ENCODE results near the gene ZNF222. TPM values are rescaled to one million over a fixed set of nuclear protein-coding genes. Genes with fewer than 3 reads are reported as not detected.

The ZNF222 gene
- total RNA-seq, 2 experiments from 2014 or later: 0.74 to 1.1 TPM

DNA sequence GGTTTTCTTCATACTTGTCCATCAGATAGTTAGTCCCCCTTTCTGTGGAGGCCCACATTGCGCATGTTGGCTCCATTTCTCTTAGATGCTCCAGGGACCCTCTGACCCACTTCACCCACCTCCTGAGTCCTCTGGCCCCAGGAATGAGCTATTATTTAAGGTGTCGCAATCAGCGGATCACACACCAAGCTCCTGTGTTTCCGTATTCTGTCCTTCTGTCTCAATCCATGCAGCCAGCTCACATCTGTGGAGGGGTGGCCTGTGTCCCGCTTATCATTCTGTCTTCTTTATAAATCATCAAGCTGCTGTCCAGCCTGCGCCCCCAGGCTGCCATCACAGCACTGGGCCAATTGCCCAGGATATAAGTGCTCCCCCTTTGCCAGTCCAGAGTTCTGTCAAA lies 17.7 kb upstream of the ZNF222 start:
- no peak overlapping the region for H3K4me3 Mint-ChIP-seq
- H3K9me3 Mint-ChIP-seq: peaks cover 57% of the 10 kb centered on the region
- intact Hi-C loops (cut with micrococcal nuclease): loop anchor here (10.0 kb wide), 1 partner anchor 157 kb away; the partner anchor contains the start of gene ZNF226
- H3K27ac Mint-ChIP-seq: no peak overlapping the region
- CTCF ChIA-PET: no interaction called here
- H3K4me1 Mint-ChIP-seq (ENCODE audit: low read depth): peaks cover 6% of the 10 kb centered on the region
- no peaks in the 10 kb centered on the region for H3K27me3 Mint-ChIP-seq (ENCODE audit: low read depth)
- H3K36me3 Mint-ChIP-seq (ENCODE audit: low read depth): peaks cover 67% of the 10 kb centered on the region
- DNase-seq: no peak

- H3K36me3 Mint-ChIP-seq (ENCODE audit: low read depth): peaks cover 69% of the 10 kb centered on the region
Observed at GRCh38 chr19:44010468-44010867, 14.7 kb upstream of the ZNF222 start.

DNA sequence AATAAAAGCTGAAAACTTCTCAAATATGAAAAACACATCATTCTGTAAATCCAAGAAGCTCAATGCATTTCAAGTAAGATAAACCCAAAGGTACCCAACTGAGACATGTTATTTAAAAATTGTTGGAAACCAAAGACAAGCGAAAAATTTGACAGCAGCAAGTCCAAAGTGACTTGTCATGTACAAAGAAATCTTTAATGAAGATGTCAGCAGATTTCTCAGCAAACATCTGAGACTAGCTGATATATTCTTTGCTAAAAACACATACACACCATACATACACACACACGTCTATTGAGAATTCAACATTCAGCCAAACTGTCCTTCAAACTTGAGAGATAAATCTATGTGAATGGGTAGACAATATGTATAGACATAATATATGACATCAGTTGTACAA lies 5.7 kb upstream of the ZNF222 start:
- no peak overlapping the region for H3K27ac Mint-ChIP-seq
- intact Hi-C loops (cut with micrococcal nuclease): no loop called here
- H3K4me1 Mint-ChIP-seq (ENCODE audit: low read depth): no peaks in the 10 kb centered on the region
- DNase-seq: no peak
- H3K9me3 Mint-ChIP-seq: peaks cover 19% of the 10 kb centered on the region
- no peaks in the 10 kb centered on the region for H3K36me3 Mint-ChIP-seq (ENCODE audit: low read depth)
- H3K27me3 Mint-ChIP-seq (ENCODE audit: low read depth): no peaks in the 10 kb centered on the region
- H3K4me3 Mint-ChIP-seq: no peak overlapping the region
- CTCF ChIA-PET: no interaction called here

More at GRCh38 chr19:44010468-44010867, 14.7 kb upstream of the ZNF222 start:
- Mint-ChIP-seq H3K27ac (no peak overlapping the region), H3K9me3 (peaks cover 77% of the 10 kb centered on the region), H3K4me1 (ENCODE audit: low read depth) (no peaks in the 10 kb centered on the region), H3K27me3 (ENCODE audit: low read depth) (no peaks in the 10 kb centered on the region), H3K4me3 (no peak overlapping the region)
- no peak for DNase-seq
- CTCF ChIA-PET: interaction anchor here (0.6 kb wide), 1 partner anchor 828 kb away, joined by 4 read pairs; no protein-coding TSS in a partner anchor
- intact Hi-C loops (cut with micrococcal nuclease): no loop called here

GRCh38 chr19:44021221-44021620 lies 4.0 kb upstream of the ZNF222 start:
- no peaks in the 10 kb centered on the region for H3K27me3 Mint-ChIP-seq (ENCODE audit: low read depth)
- H3K9me3 Mint-ChIP-seq: peaks cover 13% of the 10 kb centered on the region
- H3K27ac Mint-ChIP-seq: no peak overlapping the region
- intact Hi-C loops (cut with micrococcal nuclease): no loop called here
- DNase-seq: no peak
- H3K4me3 Mint-ChIP-seq: no peak overlapping the region
- peaks cover 6% of the 10 kb centered on the region for H3K36me3 Mint-ChIP-seq (ENCODE audit: low read depth)
- CTCF ChIA-PET: no interaction called here
- H3K4me1 Mint-ChIP-seq (ENCODE audit: low read depth): peaks cover 15% of the 10 kb centered on the region

GRCh38 chr19:44024900-44025216 lies 321 bp upstream of the ZNF222 start:
- peak overlapping the region; percentile 87 for H3K4me3 Mint-ChIP-seq
- H3K36me3 Mint-ChIP-seq (ENCODE audit: low read depth): peaks cover 36% of the 10 kb centered on the region
- peaks cover 15% of the 10 kb centered on the region for H3K4me1 Mint-ChIP-seq (ENCODE audit: low read depth)
- H3K27ac Mint-ChIP-seq: no peak overlapping the region
- CTCF ChIA-PET: interaction anchor here (0.9 kb wide), 1 partner anchor 21 kb away, joined by 5 read pairs; no protein-coding TSS in a partner anchor
- intact Hi-C loops (cut with micrococcal nuclease): loop anchor here (1.0 to 2.0 kb wide), 3 partner anchors 23 to 41 kb away; partner anchors contain the start of genes ZNF155 and ZNF230
- H3K27me3 Mint-ChIP-seq (ENCODE audit: low read depth): no peaks in the 10 kb centered on the region
- DNase-seq: no peak
- H3K9me3 Mint-ChIP-seq: peaks cover 20% of the 10 kb centered on the region

DNA sequence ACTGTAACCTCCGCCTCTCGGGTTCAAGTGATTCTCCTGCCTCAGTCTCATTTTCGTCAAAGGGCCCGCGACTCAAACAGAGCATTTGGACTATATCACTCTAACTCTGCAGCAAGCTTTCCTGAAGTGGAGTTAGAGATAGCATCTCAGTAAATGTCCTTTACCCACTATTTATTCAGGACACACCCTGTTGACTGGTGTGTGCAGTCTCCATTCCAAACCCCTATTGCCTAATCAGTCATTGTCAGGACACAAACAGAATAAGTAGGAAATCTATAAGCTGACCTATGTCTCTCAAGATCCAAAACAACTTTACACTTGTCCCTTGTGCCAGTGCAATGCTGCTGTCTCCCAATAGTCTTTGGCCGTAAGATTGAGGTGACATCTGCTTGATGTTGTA lies 1.4 kb downstream of the ZNF222 start:
- H3K27ac Mint-ChIP-seq: no peak overlapping the region
- no peak for DNase-seq
- H3K27me3 Mint-ChIP-seq (ENCODE audit: low read depth): no peaks in the 10 kb centered on the region
- peaks cover 32% of the 10 kb centered on the region for H3K9me3 Mint-ChIP-seq
- CTCF ChIA-PET: no interaction called here
- peaks cover 53% of the 10 kb centered on the region for H3K36me3 Mint-ChIP-seq (ENCODE audit: low read depth)
- intact Hi-C loops (cut with micrococcal nuclease): no loop called here
- H3K4me1 Mint-ChIP-seq (ENCODE audit: low read depth): peaks cover 15% of the 10 kb centered on the region
- H3K4me3 Mint-ChIP-seq: no peak overlapping the region

DNA sequence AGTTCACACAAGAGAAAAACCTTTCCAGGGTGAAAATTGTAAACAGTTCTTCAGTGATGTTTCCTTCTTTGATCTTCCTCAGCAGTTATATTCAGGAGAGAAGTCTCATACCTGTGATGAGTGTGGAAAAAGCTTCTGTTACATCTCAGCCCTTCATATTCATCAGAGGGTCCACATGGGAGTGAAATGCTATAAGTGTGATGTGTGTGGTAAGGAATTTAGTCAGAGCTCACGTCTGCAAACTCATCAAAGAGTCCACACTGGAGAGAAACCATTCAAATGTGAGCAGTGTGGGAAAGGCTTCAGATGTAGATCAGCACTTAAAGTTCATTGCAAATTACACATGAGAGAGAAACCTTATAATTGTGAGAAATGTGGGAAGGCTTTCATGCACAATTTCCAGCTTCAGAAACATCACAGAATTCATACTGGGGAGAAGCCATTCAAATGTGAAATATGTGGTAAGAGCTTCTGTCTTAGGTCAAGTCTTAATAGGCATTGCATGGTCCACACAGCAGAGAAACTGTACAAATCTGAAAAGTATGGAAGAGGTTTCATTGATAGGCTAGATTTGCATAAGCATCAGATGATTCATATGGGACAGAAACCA lies 6.9 kb downstream of the ZNF222 start:
- Mint-ChIP-seq H3K27me3 (ENCODE audit: low read depth) (no peaks in the 10 kb centered on the region), H3K4me3 (no peak overlapping the region), H3K9me3 (peaks cover 64% of the 10 kb centered on the region), H3K4me1 (ENCODE audit: low read depth) (no peaks in the 10 kb centered on the region), H3K27ac (no peak overlapping the region), H3K36me3 (ENCODE audit: low read depth) (peaks cover 63% of the 10 kb centered on the region)
- intact Hi-C loops (cut with micrococcal nuclease): no loop called here
- DNase-seq: no peak
- CTCF ChIA-PET: no interaction called here

- Mint-ChIP-seq H3K27ac (no peak overlapping the region), H3K4me1 (ENCODE audit: low read depth) (no peaks in the 10 kb centered on the region), H3K36me3 (ENCODE audit: low read depth) (peaks cover 2% of the 10 kb centered on the region), H3K4me3 (no peak overlapping the region), H3K27me3 (ENCODE audit: low read depth) (peaks cover 8% of the 10 kb centered on the region), H3K9me3 (peaks cover 35% of the 10 kb centered on the region)
- DNase-seq: no peak
- intact Hi-C loops (cut with micrococcal nuclease): no loop called here
- CTCF ChIA-PET: no interaction called here
Observed at GRCh38 chr19:44042147-44042546, 17.0 kb downstream of the ZNF222 start.

DNA sequence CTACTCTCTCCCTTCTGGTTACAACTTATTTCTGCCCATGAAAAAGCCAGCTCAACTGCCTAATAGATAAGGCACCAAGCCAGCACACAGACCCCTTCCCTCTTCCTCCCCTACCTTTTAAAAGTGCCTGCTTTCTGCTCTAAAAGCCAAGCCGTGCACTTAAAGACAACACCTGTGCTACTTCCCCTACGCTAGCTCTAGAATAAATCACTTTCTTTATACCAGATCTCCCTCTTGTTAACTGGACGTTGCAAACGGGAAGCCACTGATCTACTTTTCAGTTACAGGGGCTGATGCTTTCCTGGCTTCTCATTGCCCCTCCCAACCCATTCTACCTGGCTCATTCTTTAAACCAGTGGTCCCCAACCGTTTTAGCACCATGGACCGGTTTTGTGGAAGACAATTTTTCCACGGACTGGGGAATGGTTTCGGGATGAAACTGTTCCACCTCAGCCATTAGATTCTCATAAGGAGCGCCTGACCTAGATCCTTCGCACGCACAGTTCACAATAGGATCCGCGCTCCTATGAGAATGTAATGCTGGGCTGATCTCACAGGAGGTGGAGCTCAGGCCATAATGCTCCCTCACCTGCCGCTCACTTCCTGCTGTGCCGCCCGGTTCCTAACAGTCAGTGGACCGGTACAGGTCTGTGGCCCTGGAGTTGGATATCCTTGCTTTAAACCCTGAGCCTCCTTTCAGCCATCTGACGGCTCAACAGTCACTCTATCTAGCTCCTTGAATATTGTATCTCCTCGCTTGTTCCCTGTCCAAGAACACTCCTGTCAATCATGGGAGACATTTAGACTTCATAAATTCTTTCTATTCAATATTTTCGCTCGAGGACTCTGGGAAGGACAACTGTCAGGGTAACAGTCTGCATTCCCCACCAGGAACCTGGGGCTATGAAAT lies 25.8 kb downstream of the ZNF222 start:
- Mint-ChIP-seq H3K9me3 (peaks cover 17% of the 10 kb centered on the region), H3K27me3 (ENCODE audit: low read depth) (no peaks in the 10 kb centered on the region), H3K27ac (peak overlapping the region; percentile 73), H3K4me1 (ENCODE audit: low read depth) (peaks cover 18% of the 10 kb centered on the region), H3K4me3 (peak overlapping the region; percentile 82), H3K36me3 (ENCODE audit: low read depth) (peaks cover 21% of the 10 kb centered on the region)
- intact Hi-C loops (cut with micrococcal nuclease): loop anchor here (2.0 kb wide), 1 partner anchor 26 kb away; the partner anchor contains the start of gene ZNF222
- peak; percentile 50 for DNase-seq
- CTCF ChIA-PET: interaction anchor here (0.6 kb wide), 1 partner anchor 456 kb away, joined by 5 read pairs; no protein-coding TSS in a partner anchor

DNA sequence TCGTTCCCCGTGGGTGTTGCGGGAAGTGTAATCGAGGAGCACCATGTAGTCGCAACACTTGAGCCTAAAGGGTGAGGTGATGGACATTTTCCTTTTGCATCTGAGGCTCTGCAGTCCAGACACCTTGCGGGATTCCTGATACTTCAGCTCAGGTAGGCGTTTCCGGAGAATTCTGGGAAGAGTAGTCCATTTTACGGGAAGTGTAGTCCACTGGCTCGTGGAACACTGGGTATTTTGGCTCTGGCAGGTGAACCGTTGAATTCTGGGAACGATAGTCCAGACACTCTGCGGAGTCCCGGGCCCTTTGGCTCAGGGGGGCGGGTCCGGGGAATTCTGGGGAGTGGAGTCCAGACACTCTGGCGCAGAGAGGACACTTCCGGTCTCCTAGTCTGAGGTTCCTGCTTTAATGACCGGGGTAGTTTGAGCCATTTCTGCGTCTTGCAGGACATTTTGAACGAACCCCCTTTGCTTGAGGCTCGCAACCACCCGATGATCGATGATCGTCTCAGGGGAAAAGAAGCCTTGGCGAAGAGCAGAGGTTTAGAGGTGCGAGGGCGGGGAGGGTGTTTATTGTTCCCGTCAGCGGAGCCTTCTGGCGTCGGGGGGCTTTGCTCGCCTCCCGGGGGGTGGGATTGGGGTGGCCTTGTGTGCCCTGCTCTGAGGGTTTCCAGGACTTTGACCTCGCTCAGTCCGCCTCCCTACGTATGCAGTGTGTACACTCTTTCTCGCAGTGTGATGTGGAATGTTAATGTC lies 26.6 kb downstream of the ZNF222 start, which contains the start of gene ZNF223:
ZNF223 (plus strand) TSS at position 387 of the 753 bp plus-strand sequence. CDS start 3,141 bp downstream, outside the sequence.
- peak; percentile 75 for DNase-seq
- peaks cover 24% of the 10 kb centered on the region for H3K36me3 Mint-ChIP-seq (ENCODE audit: low read depth)
- H3K4me1 Mint-ChIP-seq (ENCODE audit: low read depth): peaks cover 18% of the 10 kb centered on the region
- peak within 1 kb of the TSS; percentile 73 for H3K27ac Mint-ChIP-seq
- peaks cover 16% of the 10 kb centered on the region for H3K9me3 Mint-ChIP-seq
- CTCF ChIA-PET: no interaction called here
- no peaks in the 10 kb centered on the region for H3K27me3 Mint-ChIP-seq (ENCODE audit: low read depth)
- peak within 1 kb of the TSS; percentile 82 for H3K4me3 Mint-ChIP-seq
- intact Hi-C loops (cut with micrococcal nuclease): loop anchor here (1.0 to 2.0 kb wide), 2 partner anchors 20 to 27 kb away; partner anchors contain the start of genes ZNF222 and ZNF284

DNA sequence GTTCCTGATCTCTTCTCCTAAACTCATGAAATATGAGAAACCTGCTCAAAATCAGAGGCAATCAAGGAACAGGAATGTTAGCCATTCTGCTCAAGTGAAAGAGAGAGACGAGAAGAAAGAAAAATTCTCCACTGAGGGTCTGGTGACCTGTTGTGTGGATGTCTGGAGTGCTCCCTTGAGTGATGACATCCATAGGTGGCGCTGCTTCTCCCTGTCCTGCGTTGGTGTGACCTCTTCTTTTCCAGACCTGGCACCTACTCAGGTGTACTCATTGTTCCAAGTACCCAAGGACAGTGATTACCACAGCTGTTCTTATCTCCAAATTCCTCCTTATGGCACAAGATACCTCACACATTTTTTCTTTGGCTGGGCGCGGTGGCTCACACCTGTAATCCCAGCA lies 30.7 kb downstream of the ZNF222 start:
- Mint-ChIP-seq H3K4me3 (no peak overlapping the region), H3K36me3 (ENCODE audit: low read depth) (peaks cover 45% of the 10 kb centered on the region), H3K9me3 (peaks cover 26% of the 10 kb centered on the region), H3K4me1 (ENCODE audit: low read depth) (peaks cover 16% of the 10 kb centered on the region), H3K27me3 (ENCODE audit: low read depth) (no peaks in the 10 kb centered on the region), H3K27ac (no peak overlapping the region)
- intact Hi-C loops (cut with micrococcal nuclease): no loop called here
- CTCF ChIA-PET: no interaction called here
- no peak for DNase-seq

DNA sequence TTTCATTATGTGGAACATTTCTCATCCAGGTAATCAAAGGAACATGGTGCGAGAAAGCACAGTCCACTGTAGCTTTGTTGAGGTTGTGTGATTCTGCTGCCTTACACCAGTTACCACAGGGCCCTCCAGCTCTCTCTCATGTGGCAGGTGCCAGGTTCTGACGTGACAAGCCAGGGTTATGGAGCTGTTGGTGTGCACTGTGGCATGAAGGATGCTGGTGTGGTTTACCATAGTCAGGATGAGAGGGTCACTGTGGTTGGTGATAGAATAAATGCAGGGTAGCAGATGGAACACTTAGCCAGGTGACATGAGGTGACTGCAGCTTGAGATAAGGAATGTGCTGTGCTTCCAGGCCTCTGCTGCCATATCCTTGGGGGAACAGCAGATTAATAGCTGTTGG lies 34.0 kb downstream of the ZNF222 start:
- intact Hi-C loops (cut with micrococcal nuclease): no loop called here
- no peak for DNase-seq
- peaks cover 37% of the 10 kb centered on the region for H3K9me3 Mint-ChIP-seq
- peaks cover 72% of the 10 kb centered on the region for H3K36me3 Mint-ChIP-seq (ENCODE audit: low read depth)
- H3K27me3 Mint-ChIP-seq (ENCODE audit: low read depth): no peaks in the 10 kb centered on the region
- H3K4me3 Mint-ChIP-seq: no peak overlapping the region
- H3K27ac Mint-ChIP-seq: no peak overlapping the region
- H3K4me1 Mint-ChIP-seq (ENCODE audit: low read depth): no peaks in the 10 kb centered on the region
- CTCF ChIA-PET: no interaction called here

Measured in activated naive CD4-positive, alpha-beta T cell treated with anti-CD3 and anti-CD28 coated beads for 36 hours (primary cell).